Neural cell (in vitro differentiated cells): Measurements from ENCODE around the gene SUN1. TPM values are rescaled to one million over a fixed set of nuclear protein-coding genes. Genes with fewer than 3 reads are reported as not detected.

Experiments used
- H2AFZ ChIP-seq: fragments of 200-600, 300-800 bp; sonication (generic), shearing (Covaris generic); 2 replicates; pipeline ENCODE4 v1.6.0; 2014; ENCODE audit warnings: low read depth, mild to moderate bottlenecking, antibody characterized with exemption, low read length, moderate library complexity
- H3F3A ChIP-seq: fragments of 200-600 bp; shearing (Covaris generic); 2 replicates; pipeline ENCODE4 v1.6.1; 2016; ENCODE audit warnings: mild to moderate bottlenecking, moderate library complexity, mixed read lengths, antibody characterized with exemption, low read length; ENCODE audit not compliant: insufficient read depth, poor library complexity, severe bottlenecking
- H3K27ac ChIP-seq: fragments of 200-600, 300-800 bp; sonication (generic), shearing (Covaris generic); 2 replicates; pipeline ENCODE4 v1.5.1; 2014; ENCODE audit warnings: mild to moderate bottlenecking, low read length, moderate library complexity
- H3K27me3 ChIP-seq: fragments of 300-800, 200-600 bp; sonication (generic), shearing (Covaris generic); 2 replicates; pipeline ENCODE4 v1.6.0; 2014; ENCODE audit warnings: mild to moderate bottlenecking, low read depth, low read length, moderate library complexity; ENCODE audit not compliant: insufficient read depth
- H3K36me3 ChIP-seq: fragments of 300-800, 200-600 bp; sonication (generic), shearing (Covaris generic); 2 replicates; pipeline ENCODE4 v1.5.1; 2014; ENCODE audit warnings: mild to moderate bottlenecking, antibody characterized with exemption, low read length, moderate library complexity; ENCODE audit not compliant: insufficient read depth
- H3K4me2 ChIP-seq: fragments of 300-800, 200-600 bp; sonication (generic), shearing (Covaris generic); 2 replicates; pipeline ENCODE4 v1.6.0; 2014; ENCODE audit warnings: mild to moderate bottlenecking, low read length
- H3K4me3 ChIP-seq: fragments of 300-800, 200-600 bp; sonication (generic), shearing (Covaris generic); 2 replicates; pipeline ENCODE4 v1.5.1; 2014; ENCODE audit warnings: mild to moderate bottlenecking, low read length, moderate library complexity
- H3K79me2 ChIP-seq: fragments of 200-600 bp; shearing (Covaris generic); replicated peaks from 2 replicates; pipeline ENCODE4 v1.6.0; 2014; ENCODE audit warnings: mild to moderate bottlenecking, low read length, moderate library complexity; ENCODE audit not compliant: insufficient read depth
- H3K9ac ChIP-seq: fragments of 300-800, 200-600 bp; sonication (generic), shearing (Covaris generic); 2 replicates; pipeline ENCODE4 v1.6.1; 2016; ENCODE audit warnings: mild to moderate bottlenecking, low read length, mixed read lengths
- H3K9me2 ChIP-seq: fragments of 200-600 bp; shearing (Covaris generic); 2 replicates; pipeline ENCODE4 v1.6.1; 2016; ENCODE audit warnings: mild to moderate bottlenecking, low read length, mixed read lengths; ENCODE audit not compliant: insufficient read depth
- H3K9me3 ChIP-seq: fragments of 200-600, 300-800 bp; sonication (generic), shearing (Covaris generic); 2 replicates; pipeline ENCODE4 v1.6.1; 2016; ENCODE audit warnings: mild to moderate bottlenecking, mixed run types, low read length, moderate library complexity, mixed read lengths
- H4K20me1 ChIP-seq: fragments of 200-600 bp; shearing (Covaris generic); 2 replicates; pipeline ENCODE4 v1.6.1; 2016; ENCODE audit warnings: mild to moderate bottlenecking, mixed run types; ENCODE audit not compliant: insufficient read depth
- EP300 ChIP-seq: fragments of 450-650 bp; conservative IDR thresholded peaks from 2 replicates; pipeline ENCODE4 v1.6.1; 2014; ENCODE audit warnings: antibody characterized with exemption, mild to moderate bottlenecking, moderate library complexity; ENCODE audit not compliant: poor library complexity, severe bottlenecking
- EZH2 ChIP-seq: fragments of 200-600, 300-800 bp; shearing (Covaris generic), sonication (generic); IDR thresholded peaks from 2 replicates; pipeline ENCODE4 v1.6.1; 2014; ENCODE audit warnings: antibody characterized with exemption, low read length, borderline replicate concordance, mild to moderate bottlenecking; ENCODE audit not compliant: insufficient read depth, poor library complexity, severe bottlenecking
- MXI1 ChIP-seq: fragments of 450-650 bp; conservative IDR thresholded peaks from 2 replicates; pipeline ENCODE4 v1.6.1; 2014; ENCODE audit warnings: antibody characterized with exemption, mild to moderate bottlenecking; ENCODE audit not compliant: poor library complexity, severe bottlenecking
- POLR2AphosphoS5 ChIP-seq: IDR thresholded peaks from 2 replicates; pipeline ENCODE4 v1.6.1; 2012
- RAD21 ChIP-seq: fragments of 450-650 bp; conservative IDR thresholded peaks from 2 replicates; pipeline ENCODE4 v1.6.1; 2014; ENCODE audit warnings: antibody characterized with exemption, mild to moderate bottlenecking, moderate library complexity
- SMC3 ChIP-seq: fragments of 450-650 bp; conservative IDR thresholded peaks from 2 replicates; pipeline ENCODE4 v1.6.1; 2014; ENCODE audit warnings: antibody characterized with exemption, mild to moderate bottlenecking, moderate library complexity; ENCODE audit not compliant: poor library complexity
- TAF1 ChIP-seq: IDR thresholded peaks from 2 replicates; pipeline ENCODE4 v1.6.1; 2012; ENCODE audit warnings: low read depth
- polyA plus RNA-seq: library from polyadenylated mRNA; depleted of rRNA; stranded (reverse); fragments of >200 nt; gene quantifications from 2 replicates; pipeline ENCODE4 v1.2.3, GENCODE V29; 2014
- TF ChIP-seq, protein P1 (sequence below): IDR thresholded peaks from 2 replicates; pipeline ENCODE4 v1.6.1; 2012; ENCODE audit warnings: borderline replicate concordance
- TF ChIP-seq, protein P2 (sequence below): fragments of 450-650 bp; IDR thresholded peaks from 2 replicates; pipeline ENCODE4 v1.5.1; 2014; ENCODE audit warnings: antibody characterized with exemption, mild to moderate bottlenecking, moderate library complexity; ENCODE audit not compliant: poor library complexity, severe bottlenecking

Gene SUN1
- polyA plus RNA-seq, 1 donor from 2014 or later, result 309 TPM

DNA sequence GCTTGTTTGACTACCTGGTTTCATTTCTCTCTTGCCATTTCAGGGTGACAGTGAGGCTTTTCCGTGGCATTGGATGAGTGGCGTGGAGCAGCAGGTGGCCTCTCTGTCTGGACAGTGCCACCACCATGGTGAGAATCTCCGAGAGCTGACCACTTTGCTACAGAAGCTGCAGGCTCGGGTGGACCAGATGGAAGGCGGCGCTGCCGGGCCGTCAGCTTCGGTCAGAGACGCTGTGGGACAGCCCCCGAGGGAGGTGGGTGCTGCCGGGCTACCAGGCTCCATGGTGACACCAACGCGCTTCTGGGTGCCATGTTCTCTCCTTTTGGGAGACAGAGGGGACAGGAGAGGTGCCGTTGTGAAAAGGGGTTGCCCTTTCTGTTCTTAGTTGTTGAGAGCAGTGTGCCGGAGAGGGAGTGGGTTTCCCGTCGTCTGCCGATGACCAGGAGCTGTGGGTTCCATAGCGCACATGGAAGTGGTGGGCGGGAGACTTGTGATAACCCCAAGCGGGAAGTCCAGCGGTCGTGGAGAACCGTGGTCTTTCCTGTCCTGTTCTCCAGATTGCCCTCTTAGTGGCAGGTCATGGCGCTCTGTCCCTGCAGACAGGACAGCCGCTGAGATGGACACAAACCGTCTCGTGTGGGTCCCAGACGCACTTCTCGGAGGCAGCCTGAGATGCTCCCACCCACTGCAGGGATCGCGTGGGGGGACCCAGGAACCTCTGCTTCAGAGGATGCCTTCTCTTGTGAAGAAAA is 21.3 kb downstream of the SUN1 start:
- no peaks in the 10 kb centered on the region for H3K9me3 ChIP-seq
- TF ChIP-seq TAF1, result no peak
- TF ChIP-seq, protein P1, sequence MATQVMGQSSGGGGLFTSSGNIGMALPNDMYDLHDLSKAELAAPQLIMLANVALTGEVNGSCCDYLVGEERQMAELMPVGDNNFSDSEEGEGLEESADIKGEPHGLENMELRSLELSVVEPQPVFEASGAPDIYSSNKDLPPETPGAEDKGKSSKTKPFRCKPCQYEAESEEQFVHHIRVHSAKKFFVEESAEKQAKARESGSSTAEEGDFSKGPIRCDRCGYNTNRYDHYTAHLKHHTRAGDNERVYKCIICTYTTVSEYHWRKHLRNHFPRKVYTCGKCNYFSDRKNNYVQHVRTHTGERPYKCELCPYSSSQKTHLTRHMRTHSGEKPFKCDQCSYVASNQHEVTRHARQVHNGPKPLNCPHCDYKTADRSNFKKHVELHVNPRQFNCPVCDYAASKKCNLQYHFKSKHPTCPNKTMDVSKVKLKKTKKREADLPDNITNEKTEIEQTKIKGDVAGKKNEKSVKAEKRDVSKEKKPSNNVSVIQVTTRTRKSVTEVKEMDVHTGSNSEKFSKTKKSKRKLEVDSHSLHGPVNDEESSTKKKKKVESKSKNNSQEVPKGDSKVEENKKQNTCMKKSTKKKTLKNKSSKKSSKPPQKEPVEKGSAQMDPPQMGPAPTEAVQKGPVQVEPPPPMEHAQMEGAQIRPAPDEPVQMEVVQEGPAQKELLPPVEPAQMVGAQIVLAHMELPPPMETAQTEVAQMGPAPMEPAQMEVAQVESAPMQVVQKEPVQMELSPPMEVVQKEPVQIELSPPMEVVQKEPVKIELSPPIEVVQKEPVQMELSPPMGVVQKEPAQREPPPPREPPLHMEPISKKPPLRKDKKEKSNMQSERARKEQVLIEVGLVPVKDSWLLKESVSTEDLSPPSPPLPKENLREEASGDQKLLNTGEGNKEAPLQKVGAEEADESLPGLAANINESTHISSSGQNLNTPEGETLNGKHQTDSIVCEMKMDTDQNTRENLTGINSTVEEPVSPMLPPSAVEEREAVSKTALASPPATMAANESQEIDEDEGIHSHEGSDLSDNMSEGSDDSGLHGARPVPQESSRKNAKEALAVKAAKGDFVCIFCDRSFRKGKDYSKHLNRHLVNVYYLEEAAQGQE, result no peak
- TF ChIP-seq POLR2AphosphoS5, result no peak
- TF ChIP-seq RAD21, result no peak
- TF ChIP-seq SMC3, result no peak
- no peak for TF ChIP-seq MXI1
- no peak for TF ChIP-seq EP300
- no peak for TF ChIP-seq EZH2
- no peaks in the 10 kb centered on the region for H3F3A ChIP-seq
- no peak overlapping the region for H3K4me3 ChIP-seq
- H3K9ac ChIP-seq, result no peak overlapping the region
- no peaks in the 10 kb centered on the region for H3K36me3 ChIP-seq
- H3K4me2 ChIP-seq, result no peak overlapping the region
- no peak overlapping the region for H2AFZ ChIP-seq
- no peaks in the 10 kb centered on the region for H3K79me2 ChIP-seq
- no peaks in the 10 kb centered on the region for H3K9me2 ChIP-seq
- H3K27me3 ChIP-seq, result no peaks in the 10 kb centered on the region
- no peaks in the 10 kb centered on the region for H4K20me1 ChIP-seq
- H3K27ac ChIP-seq, result no peak overlapping the region

DNA sequence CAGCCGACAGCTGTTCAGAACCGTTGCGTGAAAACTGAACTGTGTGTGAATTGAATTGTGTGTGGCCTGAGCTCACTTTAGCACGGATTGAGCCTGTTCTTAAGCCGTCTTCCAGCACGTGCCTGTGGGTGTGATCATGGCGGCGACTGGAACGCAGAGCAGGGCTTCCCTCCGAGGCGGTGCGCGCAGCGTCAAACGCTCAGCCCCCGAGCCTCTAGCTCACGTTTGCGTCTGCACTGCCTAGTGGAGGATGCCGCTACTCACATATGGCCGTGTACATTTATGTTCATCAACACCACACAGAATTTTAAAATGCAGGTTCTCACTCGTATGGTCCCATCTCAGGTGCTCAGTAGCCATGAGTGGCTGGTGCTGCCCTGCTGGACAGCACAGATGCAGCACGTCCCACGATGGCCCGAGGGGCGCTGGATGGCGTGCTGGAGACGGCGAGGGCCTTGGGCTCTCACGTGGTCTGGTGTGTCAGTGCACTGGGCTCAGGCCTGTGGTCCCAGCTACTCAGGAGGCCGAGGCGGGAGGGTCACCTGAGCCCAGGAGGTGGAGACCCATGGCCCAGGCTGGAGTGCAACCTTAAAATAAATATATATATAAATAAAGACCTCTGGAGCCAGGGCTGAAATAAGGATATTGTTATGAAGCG is 22.0 kb downstream of the SUN1 start:
- Histone ChIP-seq H3K27ac (no peak overlapping the region), H3K36me3 (no peaks in the 10 kb centered on the region), H3K4me2 (no peak overlapping the region), H3K9ac (no peak overlapping the region), H3K9me3 (no peaks in the 10 kb centered on the region), H3K79me2 (no peaks in the 10 kb centered on the region), H3K27me3 (no peaks in the 10 kb centered on the region), H3K4me3 (no peak overlapping the region), H4K20me1 (no peaks in the 10 kb centered on the region), H3K9me2 (no peaks in the 10 kb centered on the region), H2AFZ (no peak overlapping the region), H3F3A (no peaks in the 10 kb centered on the region)
- TF ChIP-seq, protein P2, sequence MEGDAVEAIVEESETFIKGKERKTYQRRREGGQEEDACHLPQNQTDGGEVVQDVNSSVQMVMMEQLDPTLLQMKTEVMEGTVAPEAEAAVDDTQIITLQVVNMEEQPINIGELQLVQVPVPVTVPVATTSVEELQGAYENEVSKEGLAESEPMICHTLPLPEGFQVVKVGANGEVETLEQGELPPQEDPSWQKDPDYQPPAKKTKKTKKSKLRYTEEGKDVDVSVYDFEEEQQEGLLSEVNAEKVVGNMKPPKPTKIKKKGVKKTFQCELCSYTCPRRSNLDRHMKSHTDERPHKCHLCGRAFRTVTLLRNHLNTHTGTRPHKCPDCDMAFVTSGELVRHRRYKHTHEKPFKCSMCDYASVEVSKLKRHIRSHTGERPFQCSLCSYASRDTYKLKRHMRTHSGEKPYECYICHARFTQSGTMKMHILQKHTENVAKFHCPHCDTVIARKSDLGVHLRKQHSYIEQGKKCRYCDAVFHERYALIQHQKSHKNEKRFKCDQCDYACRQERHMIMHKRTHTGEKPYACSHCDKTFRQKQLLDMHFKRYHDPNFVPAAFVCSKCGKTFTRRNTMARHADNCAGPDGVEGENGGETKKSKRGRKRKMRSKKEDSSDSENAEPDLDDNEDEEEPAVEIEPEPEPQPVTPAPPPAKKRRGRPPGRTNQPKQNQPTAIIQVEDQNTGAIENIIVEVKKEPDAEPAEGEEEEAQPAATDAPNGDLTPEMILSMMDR, result no peak
- no peak for TF ChIP-seq MXI1
